HG02610 (cell line): Measurements from ENCODE around the gene THAP3.
A peak's percentile ranks its signal among the peaks of the same experiment; 100 is the strongest.

ENCODE experiments used
- ATAC-seq: cut with Tn5 transposase; IDR thresholded peaks from one replicate; pipeline ENCODE4 v1.9.1; 2021; ENCODE audit warnings: mild to moderate bottlenecking, moderate library complexity; ENCODE audit not compliant: unreplicated experiment

The THAP3 gene, protein sequence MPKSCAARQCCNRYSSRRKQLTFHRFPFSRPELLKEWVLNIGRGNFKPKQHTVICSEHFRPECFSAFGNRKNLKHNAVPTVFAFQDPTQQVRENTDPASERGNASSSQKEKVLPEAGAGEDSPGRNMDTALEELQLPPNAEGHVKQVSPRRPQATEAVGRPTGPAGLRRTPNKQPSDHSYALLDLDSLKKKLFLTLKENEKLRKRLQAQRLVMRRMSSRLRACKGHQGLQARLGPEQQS

GRCh38 chr1:6624710-6625583 lies at the start of gene THAP3:
THAP3 (plus strand) TSS chr1:6624868; CDS start chr1:6625219, 351 bp downstream.
- peak; percentile 74 for ATAC-seq

GRCh38 chr1:6577831-6578525 lies 46.7 kb upstream of the THAP3 start:
- no peak for ATAC-seq

DNA sequence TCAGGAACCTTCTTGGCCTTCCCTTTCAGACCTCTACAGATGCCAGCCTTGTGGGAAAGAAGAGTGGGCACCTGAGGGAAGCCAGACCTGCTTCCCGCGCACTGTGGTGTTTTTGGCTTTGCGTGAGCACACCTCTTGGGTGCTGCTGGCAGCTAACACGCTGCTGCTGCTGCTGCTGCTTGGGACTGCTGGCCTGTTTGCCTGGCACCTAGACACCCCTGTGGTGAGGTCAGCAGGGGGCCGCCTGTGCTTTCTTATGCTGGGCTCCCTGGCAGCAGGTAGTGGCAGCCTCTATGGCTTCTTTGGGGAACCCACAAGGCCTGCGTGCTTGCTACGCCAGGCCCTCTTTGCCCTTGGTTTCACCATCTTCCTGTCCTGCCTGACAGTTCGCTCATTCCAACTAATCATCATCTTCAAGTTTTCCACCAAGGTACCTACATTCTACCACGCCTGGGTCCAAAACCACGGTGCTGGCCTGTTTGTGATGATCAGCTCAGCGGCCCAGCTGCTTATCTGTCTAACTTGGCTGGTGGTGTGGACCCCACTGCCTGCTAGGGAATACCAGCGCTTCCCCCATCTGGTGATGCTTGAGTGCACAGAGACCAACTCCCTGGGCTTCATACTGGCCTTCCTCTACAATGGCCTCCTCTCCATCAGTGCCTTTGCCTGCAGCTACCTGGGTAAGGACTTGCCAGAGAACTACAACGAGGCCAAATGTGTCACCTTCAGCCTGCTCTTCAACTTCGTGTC lies 45.9 kb upstream of the THAP3 start:
- ATAC-seq: no peak

DNA sequence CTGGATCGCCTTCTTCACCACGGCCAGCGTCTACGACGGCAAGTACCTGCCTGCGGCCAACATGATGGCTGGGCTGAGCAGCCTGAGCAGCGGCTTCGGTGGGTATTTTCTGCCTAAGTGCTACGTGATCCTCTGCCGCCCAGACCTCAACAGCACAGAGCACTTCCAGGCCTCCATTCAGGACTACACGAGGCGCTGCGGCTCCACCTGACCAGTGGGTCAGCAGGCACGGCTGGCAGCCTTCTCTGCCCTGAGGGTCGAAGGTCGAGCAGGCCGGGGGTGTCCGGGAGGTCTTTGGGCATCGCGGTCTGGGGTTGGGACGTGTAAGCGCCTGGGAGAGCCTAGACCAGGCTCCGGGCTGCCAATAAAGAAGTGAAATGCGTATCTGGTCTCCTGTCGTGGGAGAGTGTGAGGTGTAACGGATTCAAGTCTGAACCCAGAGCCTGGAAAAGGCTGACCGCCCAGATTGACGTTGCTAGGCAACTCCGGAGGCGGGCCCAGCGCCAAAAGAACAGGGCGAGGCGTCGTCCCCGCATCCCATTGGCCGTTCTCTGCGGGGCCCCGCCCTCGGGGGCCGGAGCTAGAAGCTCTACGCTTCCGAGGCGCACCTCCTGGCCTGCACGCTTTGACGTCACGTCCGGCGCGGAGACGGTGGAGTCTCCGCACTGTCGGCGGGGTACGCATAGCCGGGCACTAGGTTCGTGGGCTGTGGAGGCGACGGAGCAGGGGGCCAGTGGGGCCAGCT lies 45.1 kb upstream of the THAP3 start, which contains the start of gene ZBTB48:
Gene ZBTB48 (plus strand): TSS at position 621 of the 745 bp plus-strand sequence. CDS start 616 bp downstream, outside the sequence.
- ATAC-seq: peak; percentile 94

DNA sequence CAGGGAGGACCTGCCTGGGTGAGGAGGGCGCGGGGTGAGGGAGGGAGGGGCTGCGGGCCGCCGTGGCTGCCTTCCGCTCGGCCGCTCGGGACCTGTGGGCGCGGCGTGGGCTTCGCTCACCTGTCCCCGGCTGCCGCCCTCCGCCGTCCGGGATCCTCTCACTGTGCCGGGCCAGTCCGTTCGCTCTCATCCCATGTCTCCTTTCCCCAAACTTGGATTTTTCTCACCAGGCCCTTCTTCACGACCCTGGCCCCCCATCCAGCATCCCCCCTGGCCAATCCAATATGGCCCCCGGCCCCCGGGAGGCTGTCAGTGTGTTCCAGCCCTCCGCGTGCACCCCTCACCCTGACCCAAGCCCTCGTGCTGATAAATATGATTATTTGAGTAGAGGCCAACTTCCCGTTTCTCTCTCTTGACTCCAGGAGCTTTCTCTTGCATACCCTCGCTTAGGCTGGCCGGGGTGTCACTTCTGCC lies 44.5 kb upstream of the THAP3 start:
- no peak for ATAC-seq

DNA sequence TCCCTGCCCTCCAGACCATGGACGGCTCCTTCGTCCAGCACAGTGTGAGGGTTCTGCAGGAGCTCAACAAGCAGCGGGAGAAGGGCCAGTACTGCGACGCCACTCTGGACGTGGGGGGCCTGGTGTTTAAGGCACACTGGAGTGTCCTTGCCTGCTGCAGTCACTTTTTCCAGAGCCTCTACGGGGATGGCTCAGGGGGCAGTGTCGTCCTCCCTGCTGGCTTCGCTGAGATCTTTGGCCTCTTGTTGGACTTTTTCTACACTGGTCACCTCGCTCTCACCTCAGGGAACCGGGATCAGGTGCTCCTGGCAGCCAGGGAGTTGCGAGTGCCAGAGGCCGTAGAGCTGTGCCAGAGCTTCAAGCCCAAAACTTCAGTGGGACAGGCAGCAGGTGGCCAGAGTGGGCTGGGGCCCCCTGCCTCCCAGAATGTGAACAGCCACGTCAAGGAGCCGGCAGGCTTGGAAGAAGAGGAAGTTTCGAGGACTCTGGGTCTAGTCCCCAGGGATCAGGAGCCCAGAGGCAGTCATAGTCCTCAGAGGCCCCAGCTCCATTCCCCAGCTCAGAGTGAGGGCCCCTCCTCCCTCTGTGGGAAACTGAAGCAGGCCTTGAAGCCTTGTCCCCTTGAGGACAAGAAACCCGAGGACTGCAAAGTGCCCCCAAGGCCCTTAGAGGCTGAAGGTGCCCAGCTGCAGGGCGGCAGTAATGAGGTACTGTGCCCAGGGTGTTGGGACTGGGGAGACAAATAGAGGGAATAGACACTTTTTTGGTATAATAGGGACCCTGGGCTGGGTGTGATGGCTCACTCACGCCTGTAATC lies 43.9 kb upstream of the THAP3 start:
- no peak for ATAC-seq

DNA sequence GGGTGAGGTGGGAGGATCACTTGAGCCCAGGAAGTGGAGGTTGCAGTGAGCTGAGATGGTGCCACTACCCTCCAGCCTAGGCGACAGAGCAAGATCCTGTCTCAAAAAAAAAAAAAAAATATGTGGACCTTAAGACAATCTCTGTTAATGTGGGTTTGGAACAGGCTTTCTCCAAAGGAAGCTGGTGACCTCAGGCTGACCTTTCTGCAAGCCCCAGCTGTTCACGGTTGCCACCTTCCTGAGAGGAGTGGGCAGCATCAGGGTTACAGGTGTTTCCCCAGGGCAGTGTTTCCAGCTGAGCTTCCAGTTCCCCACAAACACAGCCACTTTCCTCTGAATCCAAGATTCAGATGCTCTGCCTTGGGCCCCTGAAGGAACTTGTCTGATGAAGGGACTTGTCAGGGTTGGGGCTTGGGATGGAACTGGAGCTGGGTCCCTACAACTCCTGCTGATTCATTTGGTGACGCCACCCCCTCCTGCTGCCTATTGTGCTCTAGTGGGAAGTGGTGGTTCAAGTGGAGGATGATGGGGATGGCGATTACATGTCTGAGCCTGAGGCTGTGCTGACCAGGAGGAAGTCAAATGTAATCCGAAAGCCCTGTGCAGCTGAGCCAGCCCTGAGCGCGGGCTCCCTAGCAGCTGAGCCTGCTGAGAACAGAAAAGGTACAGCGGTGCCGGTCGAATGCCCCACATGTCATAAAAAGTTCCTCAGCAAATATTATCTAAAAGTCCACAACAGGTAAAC lies 42.9 kb upstream of the THAP3 start:
- ATAC-seq: no peak

DNA sequence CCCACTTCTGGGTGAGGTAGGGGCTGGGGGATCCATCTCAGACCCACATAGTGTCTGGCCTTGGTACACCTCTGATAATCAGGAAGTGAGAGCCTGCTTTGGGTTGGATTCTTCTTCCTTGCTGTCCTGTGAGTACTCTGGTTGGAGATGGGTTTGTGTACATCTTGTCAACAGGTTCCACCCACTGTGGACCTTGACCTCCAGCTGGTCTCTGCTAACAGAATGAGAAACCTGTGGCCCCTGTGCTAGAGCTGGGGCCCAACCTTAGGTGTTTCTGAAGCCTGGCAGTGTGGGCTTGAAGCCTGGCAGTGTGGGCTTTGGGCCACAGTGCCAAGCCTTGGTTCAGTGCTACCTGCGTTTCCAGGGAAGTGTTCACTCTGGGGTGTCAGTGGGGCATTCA lies 42.3 kb upstream of the THAP3 start:
- no peak for ATAC-seq

GRCh38 chr1:6584126-6585080 lies 40.3 kb upstream of the THAP3 start:
- ATAC-seq: no peak

GRCh38 chr1:6585081-6585722 lies 39.5 kb upstream of the THAP3 start:
- no peak for ATAC-seq

DNA sequence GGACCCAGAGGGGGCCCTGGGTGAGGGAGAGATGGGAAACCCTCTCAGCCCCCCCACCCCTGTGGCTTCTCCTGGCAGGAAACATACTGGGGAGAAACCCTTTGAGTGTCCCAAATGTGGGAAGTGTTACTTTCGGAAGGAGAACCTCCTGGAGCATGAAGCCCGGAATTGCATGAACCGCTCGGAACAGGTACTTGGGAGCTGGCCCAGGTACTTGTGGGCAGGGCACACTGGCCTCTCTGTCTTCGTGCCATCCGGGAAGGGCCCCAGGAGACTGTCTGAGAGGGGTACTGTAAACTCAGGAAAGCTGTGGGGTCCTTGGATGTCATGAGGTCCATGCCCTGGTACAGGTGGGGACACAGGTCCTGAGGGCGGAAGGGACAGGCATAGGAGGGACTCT lies 38.8 kb upstream of the THAP3 start:
- ATAC-seq: no peak

- ATAC-seq: no peak
Observed at GRCh38 chr1:6586404-6586816, 38.3 kb upstream of the THAP3 start.

DNA sequence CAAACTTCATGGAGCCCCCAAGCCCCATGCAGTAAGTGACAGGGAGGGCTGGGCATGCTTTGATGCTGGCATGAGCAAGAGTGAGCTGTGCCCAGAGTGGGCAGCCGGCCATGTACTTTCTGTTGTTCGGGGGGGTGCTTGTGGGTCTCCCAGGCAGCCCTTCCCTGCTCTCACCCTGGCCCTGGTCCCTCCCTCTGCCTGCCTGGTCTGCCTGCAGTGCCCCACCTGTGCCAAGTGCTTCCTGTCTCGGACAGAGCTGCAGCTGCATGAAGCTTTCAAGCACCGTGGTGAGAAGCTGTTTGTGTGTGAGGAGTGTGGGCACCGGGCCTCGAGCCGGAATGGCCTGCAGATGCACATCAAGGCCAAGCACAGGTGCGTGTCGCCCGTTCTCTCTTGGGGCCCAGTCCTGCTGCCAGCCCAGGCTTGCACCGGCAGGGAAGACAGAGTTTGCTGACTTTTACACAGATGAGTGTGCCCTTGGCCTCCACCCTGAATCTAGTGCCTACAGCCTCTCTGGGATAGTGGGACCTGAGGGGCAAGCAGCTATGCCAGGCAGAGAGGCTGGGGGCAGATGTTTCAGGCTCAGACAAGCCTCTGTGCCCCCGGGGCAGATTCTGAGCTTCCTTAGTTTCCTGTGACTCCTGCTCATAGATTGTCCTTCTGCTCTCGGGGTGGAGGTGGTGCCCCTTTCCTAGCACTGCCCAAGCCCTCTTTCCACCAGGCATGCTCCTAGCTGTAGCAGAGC lies 37.2 kb upstream of the THAP3 start:
- ATAC-seq: no peak

GRCh38 chr1:6588128-6588892 lies 36.4 kb upstream of the THAP3 start:
- no peak for ATAC-seq

- ATAC-seq: no peak
Observed at GRCh38 chr1:6588893-6589520, 35.7 kb upstream of the THAP3 start.
